ENCODE data around the gene ZNF513.
"Not testable (repeated sequence)": the region's sequence is repeated elsewhere in the genome, so short reads cannot be mapped to it uniquely, and the experiment has no call there.

ZNF513 gene

GRCh38 chr2:27356382-27357181 is 24.0 kb downstream of the ZNF513 start, which contains the start of gene GTF3C2:
Gene GTF3C2, minus strand, starts transcription at chr2:27356764. Its CDS starts 13,210 bp downstream, at chr2:27343554.
- peak; percentile 97 for DNase-seq (ENCODE audit: low spot score)

- DNase-seq (ENCODE audit: low spot score) = peak; percentile 67
Observed at GRCh38 chr2:27356056-27356381, 24.5 kb downstream of the ZNF513 start.

- DNase-seq (ENCODE audit: low spot score) = no peak
Observed at GRCh38 chr2:27354597-27354927, 26.0 kb downstream of the ZNF513 start.

GRCh38 chr2:27353762-27354596 is 26.6 kb downstream of the ZNF513 start:
- DNase-seq (ENCODE audit: low spot score) = no peak

- DNase-seq (ENCODE audit: low spot score) = not testable (repeated sequence)
Observed at GRCh38 chr2:27353386-27353761, 27.2 kb downstream of the ZNF513 start.

GRCh38 chr2:27351802-27352598 is 28.5 kb downstream of the ZNF513 start:
- no peak for DNase-seq (ENCODE audit: low spot score)

GRCh38 chr2:27350106-27350693 is 30.3 kb downstream of the ZNF513 start:
- DNase-seq (ENCODE audit: low spot score) = no peak

- DNase-seq (ENCODE audit: low spot score) = no peak
Observed at GRCh38 chr2:27347641-27348040, 32.9 kb downstream of the ZNF513 start.

- no peak for DNase-seq (ENCODE audit: low spot score)
Observed at GRCh38 chr2:27336173-27336572, 44.4 kb downstream of the ZNF513 start.

- no peak for DNase-seq (ENCODE audit: low spot score)
Observed at GRCh38 chr2:27335311-27335710, 45.2 kb downstream of the ZNF513 start.
